ENCODE measurements around the gene KITLG. TPM values are rescaled to one million over a fixed set of nuclear protein-coding genes. Genes with fewer than 3 reads are reported as not detected.

The KITLG gene
- total RNA-seq, 1 donor from 2014 or later = 8.6 TPM

- intact Hi-C loops (cut with micrococcal nuclease) = no loop called here
- TF ChIP-seq CTCF (IDR thresholded peaks at IDR 0.05; ENCODE audit: borderline replicate concordance) = no peak
- H3K4me1 ChIP-seq = no peaks in the 10 kb centered on the region
Measured at GRCh38 chr12:88600272-88600671, 20.0 kb upstream of the KITLG start.

GRCh38 chr12:88597365-88597764 is 17.1 kb upstream of the KITLG start:
- intact Hi-C loops (cut with micrococcal nuclease) = no loop called here

More at GRCh38 chr12:88600272-88600671, 20.0 kb upstream of the KITLG start:
- no peak overlapping the region for H3K27ac ChIP-seq (replicated peaks)
- H3K27me3 ChIP-seq (ENCODE audit: low read depth) = no peaks in the 10 kb centered on the region
- H3K9me3 ChIP-seq (replicated peaks) = peaks cover 19% of the 10 kb centered on the region
- no peak overlapping the region for H3K4me3 ChIP-seq
- no peaks in the 10 kb centered on the region for H3K36me3 ChIP-seq
- no peak for DNase-seq

GRCh38 chr12:88595697-88596096 is 15.4 kb upstream of the KITLG start:
- no peak for TF ChIP-seq CTCF (IDR thresholded peaks at IDR 0.05; ENCODE audit: borderline replicate concordance)
- Histone ChIP-seq H3K27me3 (ENCODE audit: low read depth) (no peaks in the 10 kb centered on the region), H3K9me3 (replicated peaks) (no peaks in the 10 kb centered on the region), H3K4me1 (no peaks in the 10 kb centered on the region), H3K4me3 (no peak overlapping the region), H3K36me3 (no peaks in the 10 kb centered on the region), H3K27ac (replicated peaks) (no peak overlapping the region)
- DNase-seq = no peak
- intact Hi-C loops (cut with micrococcal nuclease) = no loop called here

More at GRCh38 chr12:88597365-88597764, 17.1 kb upstream of the KITLG start:
- Histone ChIP-seq H3K4me1 (no peaks in the 10 kb centered on the region), H3K4me3 (no peak overlapping the region), H3K36me3 (no peaks in the 10 kb centered on the region), H3K9me3 (replicated peaks) (peaks cover 10% of the 10 kb centered on the region), H3K27me3 (ENCODE audit: low read depth) (no peaks in the 10 kb centered on the region), H3K27ac (replicated peaks) (no peak overlapping the region)
- TF ChIP-seq CTCF (IDR thresholded peaks at IDR 0.05; ENCODE audit: borderline replicate concordance) = no peak
- DNase-seq = no peak

- intact Hi-C loops (cut with micrococcal nuclease) = no loop called here
- no peaks in the 10 kb centered on the region for H3K36me3 ChIP-seq
- H3K4me3 ChIP-seq = no peak overlapping the region
- TF ChIP-seq CTCF (IDR thresholded peaks at IDR 0.05; ENCODE audit: borderline replicate concordance) = no peak
- no peaks in the 10 kb centered on the region for H3K4me1 ChIP-seq
- H3K9me3 ChIP-seq (replicated peaks) = peaks cover 1% of the 10 kb centered on the region
- DNase-seq = no peak
- H3K27me3 ChIP-seq (ENCODE audit: low read depth) = no peaks in the 10 kb centered on the region
- no peak overlapping the region for H3K27ac ChIP-seq (replicated peaks)
Measured at GRCh38 chr12:88594780-88595179, 14.5 kb upstream of the KITLG start.

GRCh38 chr12:88591343-88591742 is 11.1 kb upstream of the KITLG start:
- Histone ChIP-seq H3K4me3 (no peak overlapping the region), H3K9me3 (replicated peaks) (peaks cover 19% of the 10 kb centered on the region), H3K27me3 (ENCODE audit: low read depth) (no peaks in the 10 kb centered on the region), H3K4me1 (no peaks in the 10 kb centered on the region), H3K27ac (replicated peaks) (no peak overlapping the region), H3K36me3 (no peaks in the 10 kb centered on the region)
- intact Hi-C loops (cut with micrococcal nuclease) = no loop called here
- TF ChIP-seq CTCF (IDR thresholded peaks at IDR 0.05; ENCODE audit: borderline replicate concordance) = no peak
- no peak for DNase-seq

GRCh38 chr12:88590851-88591250 is 10.6 kb upstream of the KITLG start:
- intact Hi-C loops (cut with micrococcal nuclease) = no loop called here
- Histone ChIP-seq H3K27me3 (ENCODE audit: low read depth) (no peaks in the 10 kb centered on the region), H3K9me3 (replicated peaks) (peaks cover 24% of the 10 kb centered on the region), H3K4me1 (no peaks in the 10 kb centered on the region), H3K4me3 (no peak overlapping the region), H3K27ac (replicated peaks) (no peak overlapping the region), H3K36me3 (no peaks in the 10 kb centered on the region)
- TF ChIP-seq CTCF (IDR thresholded peaks at IDR 0.05; ENCODE audit: borderline replicate concordance) = no peak
- no peak for DNase-seq
